ENCODE results near the gene POLR2H.
"Not testable (repeated sequence)": the region's sequence is repeated elsewhere in the genome, so short reads cannot be mapped to it uniquely, and the experiment has no call there.

Gene POLR2H

GRCh38 chr3:184334470-184335158, 26.9 kb upstream of the POLR2H start:
- DNase-seq, result no peak
- intact Hi-C loops (cut with DNase I), result no loop called here

DNA sequence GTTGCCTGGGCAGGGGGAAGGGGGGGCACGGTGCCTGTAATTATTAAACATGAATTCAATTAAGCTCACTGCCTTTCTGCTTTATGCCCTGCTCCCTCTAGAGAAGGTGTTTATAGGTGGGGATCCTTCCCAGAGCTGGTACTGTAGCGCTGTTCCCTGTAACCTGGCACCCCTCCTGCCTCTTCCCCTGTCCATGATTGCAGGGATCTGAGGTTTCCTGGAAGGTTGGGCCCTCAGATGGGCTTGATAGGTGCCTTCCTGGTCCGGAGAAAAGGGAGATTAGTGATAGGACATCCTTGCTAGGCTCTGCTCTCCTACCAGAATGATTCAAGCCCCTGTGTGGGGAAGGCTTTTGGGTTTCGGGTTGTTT, 26.2 kb upstream of the POLR2H start:
- intact Hi-C loops (cut with DNase I), result no loop called here
- DNase-seq, result no peak

GRCh38 chr3:184335661-184336546, 25.6 kb upstream of the POLR2H start:
- peak; percentile 75 to 97 (median 94) for DNase-seq
- intact Hi-C loops (cut with DNase I), result no loop called here

GRCh38 chr3:184336547-184337398, 24.7 kb upstream of the POLR2H start:
- intact Hi-C loops (cut with DNase I), result no loop called here
- DNase-seq, result peak in 22 of 42 donors; percentile 40 to 77 (median 60)

DNA sequence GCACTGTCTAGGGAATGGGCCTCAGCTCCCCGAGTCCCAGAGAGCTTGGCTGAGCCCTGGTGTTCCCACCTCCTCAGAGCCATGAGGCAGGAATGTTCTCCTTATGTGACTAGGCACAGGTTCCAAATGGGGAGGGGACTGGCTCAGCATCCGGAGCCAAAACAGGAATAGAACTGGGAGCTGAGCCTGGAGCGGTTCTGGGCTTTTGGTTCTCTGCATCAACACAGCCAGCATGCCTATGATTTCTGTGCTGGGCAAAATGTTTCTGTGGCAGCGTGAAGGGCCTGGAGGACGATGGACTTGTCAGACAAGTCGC, 24.2 kb upstream of the POLR2H start, which contains the start of gene FAM131A:
FAM131A (plus strand) TSS at position 202 of the 316 bp plus-strand sequence; CDS start at position 233, 31 bp downstream.
- intact Hi-C loops (cut with DNase I), result no loop called here

DNA sequence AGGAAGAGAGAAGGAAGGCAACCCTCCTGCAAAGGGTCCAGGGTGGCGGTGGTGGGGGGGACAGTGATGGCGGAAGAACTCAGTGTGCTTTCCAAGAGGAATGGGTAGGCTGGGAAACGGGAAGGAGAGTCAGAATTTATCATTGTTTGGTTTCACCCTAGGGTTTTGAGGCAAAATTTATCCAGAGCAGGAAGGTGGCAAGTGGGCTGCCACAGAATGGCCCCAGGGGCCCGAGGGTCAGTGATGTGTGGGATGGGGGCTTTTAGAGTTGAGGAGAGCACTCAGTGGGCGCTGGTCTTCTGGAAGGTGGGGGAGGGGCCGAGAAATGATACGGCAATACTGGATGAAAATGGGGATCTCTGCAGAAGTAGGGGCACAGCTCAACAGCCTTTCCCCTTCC, 23.5 kb upstream of the POLR2H start:
- no peak for DNase-seq
- intact Hi-C loops (cut with DNase I), result no loop called here

More for the DNA sequence above, 24.2 kb upstream of the POLR2H start, which contains the start of gene FAM131A:
- peak in 32 of 42 donors; percentile 32 to 84 (median 63) for DNase-seq

- peak; percentile 73 to 96 (median 90) for DNase-seq
- intact Hi-C loops (cut with DNase I), result no loop called here
Observed at GRCh38 chr3:184338511-184338945, 23.0 kb upstream of the POLR2H start.

DNA sequence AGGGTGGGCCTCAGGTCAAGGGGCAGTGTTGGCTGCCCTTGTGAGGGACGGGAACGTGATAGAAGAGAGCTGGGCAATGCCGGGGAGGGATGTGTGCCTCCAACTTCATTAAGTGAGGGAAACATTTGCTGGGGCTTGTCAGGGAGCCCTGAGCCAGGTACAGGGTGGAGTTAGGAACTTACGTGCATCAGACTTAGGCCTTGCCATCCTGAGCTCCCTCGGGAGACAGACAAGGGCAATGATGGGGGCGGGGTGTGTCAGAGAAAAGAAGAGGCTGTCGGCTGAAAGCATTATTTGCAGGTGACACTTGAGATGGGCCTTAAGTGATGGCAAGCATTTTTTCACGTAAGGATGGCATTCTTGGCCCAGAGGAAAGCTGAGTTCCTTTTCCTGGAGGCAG, 22.5 kb upstream of the POLR2H start:
- intact Hi-C loops (cut with DNase I), result no loop called here
- DNase-seq, result peak in 7 of 42 donors; percentile 37 to 64 (median 42)

GRCh38 chr3:184339451-184340135, 21.9 kb upstream of the POLR2H start:
- DNase-seq, result peak in 16 of 42 donors; percentile 28 to 67 (median 52)
- intact Hi-C loops (cut with DNase I), result not testable (repeated sequence)

GRCh38 chr3:184341925-184342324, 19.6 kb upstream of the POLR2H start:
- no peak for DNase-seq
- intact Hi-C loops (cut with DNase I), result no loop called here

DNA sequence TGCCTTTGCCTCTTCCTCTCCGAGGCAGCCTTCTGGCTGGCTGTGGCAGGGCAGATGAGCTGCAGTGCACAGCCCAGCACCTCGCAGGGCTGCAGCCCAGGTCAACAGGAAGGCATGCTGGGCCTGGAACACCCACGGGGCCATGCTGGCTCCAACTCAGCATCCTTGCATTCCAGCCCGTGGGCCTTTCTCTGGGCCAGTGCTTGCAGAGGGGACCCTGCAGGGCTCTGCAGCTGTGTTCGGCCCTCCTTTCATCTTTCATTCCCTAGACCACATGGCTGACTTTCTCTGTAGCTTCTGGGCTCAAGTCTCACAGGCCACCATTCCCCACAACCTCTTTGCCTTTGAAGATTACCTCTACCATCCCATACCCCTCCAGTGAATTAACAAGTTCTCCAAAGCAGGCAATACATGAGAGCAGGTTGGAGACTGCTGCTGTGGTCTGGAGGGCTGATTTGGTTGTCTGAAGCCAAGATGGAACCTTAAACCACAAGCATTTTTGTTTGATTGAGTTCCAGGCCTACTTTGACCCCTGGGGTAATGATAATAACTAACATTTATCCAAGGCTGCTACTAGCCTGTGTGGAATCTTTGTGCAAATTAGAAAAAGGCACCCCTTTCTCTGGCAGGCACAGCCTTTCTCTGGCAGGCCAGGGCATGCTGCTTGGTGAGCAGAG, 18.2 kb upstream of the POLR2H start:
- intact Hi-C loops (cut with DNase I), result no loop called here
- DNase-seq, result no peak

DNA sequence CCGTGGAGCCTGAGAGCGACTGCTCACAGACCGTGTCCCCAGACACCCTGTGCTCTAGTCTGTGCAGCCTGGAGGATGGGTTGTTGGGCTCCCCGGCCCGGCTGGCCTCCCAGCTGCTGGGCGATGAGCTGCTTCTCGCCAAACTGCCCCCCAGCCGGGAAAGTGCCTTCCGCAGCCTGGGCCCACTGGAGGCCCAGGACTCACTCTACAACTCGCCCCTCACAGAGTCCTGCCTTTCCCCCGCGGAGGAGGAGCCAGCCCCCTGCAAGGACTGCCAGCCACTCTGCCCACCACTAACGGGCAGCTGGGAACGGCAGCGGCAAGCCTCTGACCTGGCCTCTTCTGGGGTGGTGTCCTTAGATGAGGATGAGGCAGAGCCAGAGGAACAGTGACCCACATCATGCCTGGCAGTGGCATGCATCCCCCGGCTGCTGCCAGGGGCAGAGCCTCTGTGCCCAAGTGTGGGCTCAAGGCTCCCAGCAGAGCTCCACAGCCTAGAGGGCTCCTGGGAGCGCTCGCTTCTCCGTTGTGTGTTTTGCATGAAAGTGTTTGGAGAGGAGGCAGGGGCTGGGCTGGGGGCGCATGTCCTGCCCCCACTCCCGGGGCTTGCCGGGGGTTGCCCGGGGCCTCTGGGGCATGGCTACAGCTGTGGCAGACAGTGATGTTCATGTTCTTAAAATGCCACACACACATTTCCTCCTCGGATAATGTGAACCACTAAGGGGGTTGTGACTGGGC, 16.8 kb upstream of the POLR2H start:
- intact Hi-C loops (cut with DNase I), result no loop called here
- DNase-seq, result peak in 1 of 42 donors; percentile 16

DNA sequence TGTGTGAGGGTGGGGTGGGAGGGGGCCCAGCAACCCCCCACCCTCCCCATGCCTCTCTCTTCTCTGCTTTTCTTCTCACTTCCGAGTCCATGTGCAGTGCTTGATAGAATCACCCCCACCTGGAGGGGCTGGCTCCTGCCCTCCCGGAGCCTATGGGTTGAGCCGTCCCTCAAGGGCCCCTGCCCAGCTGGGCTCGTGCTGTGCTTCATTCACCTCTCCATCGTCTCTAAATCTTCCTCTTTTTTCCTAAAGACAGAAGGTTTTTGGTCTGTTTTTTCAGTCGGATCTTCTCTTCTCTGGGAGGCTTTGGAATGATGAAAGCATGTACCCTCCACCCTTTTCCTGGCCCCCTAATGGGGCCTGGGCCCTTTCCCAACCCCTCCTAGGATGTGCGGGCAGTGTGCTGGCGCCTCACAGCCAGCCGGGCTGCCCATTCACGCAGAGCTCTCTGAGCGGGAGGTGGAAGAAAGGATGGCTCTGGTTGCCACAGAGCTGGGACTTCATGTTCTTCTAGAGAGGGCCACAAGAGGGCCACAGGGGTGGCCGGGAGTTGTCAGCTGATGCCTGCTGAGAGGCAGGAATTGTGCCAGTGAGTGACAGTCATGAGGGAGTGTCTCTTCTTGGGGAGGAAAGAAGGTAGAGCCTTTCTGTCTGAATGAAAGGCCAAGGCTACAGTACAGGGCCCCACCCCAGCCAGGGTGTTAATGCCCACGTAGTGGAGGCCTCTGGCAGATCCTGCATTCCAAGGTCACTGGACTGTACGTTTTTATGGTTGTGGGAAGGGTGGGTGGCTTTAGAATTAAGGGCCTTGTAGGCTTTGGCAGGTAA, 16.0 kb upstream of the POLR2H start:
- DNase-seq, result peak; percentile 74 to 96 (median 89)

DNA sequence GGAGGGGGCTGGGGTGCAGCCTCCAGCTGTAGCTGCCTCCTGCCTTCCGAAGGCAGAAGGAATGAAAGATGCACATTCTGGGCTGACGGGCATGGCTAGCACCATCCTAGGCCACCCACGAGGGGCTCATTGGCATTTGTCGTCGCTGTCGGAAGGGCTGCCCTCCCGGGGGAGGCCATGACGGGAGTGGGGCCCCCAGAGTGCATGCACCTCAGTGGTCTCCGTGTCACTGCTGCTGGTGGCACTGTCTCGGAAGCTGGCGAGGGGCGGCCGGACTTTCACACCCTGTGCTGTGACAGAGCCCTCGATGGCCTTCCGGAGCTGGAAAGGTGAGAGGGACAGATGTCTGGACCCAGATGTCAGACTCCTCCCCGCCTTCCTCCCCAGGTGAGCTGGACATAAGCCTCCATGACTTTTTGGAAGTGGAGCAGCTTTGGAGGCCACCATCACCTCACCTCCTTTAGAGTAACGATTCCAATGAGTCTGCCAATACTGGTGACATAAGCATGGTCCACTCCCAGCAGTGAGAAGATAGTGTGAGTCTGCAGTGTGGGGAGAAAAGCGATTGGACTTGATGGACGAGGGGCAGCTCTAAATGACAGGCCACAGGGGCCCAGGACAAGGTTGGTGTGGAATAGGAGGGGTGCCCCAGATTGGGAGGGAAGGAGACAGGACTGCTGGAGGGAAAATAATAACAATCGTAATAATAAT, 14.9 kb upstream of the POLR2H start:
- peak in 1 of 42 donors; percentile 16 for DNase-seq
- intact Hi-C loops (cut with DNase I), result no loop called here

More for the DNA sequence above, 16.0 kb upstream of the POLR2H start:
- intact Hi-C loops (cut with DNase I), result no loop called here

DNA sequence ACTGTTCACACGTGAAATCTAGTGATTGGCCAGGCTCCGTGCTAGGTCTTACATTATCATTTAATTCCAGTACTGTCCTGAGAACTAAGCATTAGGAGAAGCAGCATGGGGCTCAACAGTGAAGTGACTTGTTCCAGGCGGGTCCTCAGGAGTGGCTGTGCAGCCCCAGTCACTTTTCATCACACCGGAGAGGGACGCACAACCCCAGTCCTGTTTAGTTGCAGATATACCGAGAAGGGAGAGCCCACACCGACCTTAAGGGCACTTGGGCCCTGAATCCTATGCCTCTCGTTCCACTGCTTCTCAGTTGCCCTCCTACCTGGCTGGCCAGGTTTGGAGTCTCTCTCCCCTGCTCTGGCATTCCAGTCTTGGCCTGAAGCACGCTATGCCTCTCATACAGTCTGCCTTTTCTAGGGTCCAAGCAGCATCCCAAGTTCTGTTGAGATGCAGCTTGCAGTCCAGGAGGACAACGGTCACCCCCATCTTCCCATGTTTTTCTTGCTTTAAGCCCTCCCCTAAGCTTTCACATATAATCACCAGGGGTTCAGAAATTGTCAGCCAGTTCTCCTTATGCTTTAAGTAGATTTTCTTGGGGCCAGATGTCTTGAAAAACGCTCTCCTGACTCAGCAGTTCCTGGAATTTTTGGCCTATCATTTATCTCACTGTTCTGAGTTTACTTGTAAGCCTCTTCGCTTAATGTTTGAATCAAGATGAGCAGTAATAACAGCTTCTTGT, 14.0 kb upstream of the POLR2H start:
- DNase-seq, result peak in 1 of 42 donors; percentile 16
- intact Hi-C loops (cut with DNase I), result no loop called here

Measured in head of caudate nucleus (tissue), 42 donors.